NCI-H510A (cell line): ENCODE measurements around the gene SEPTIN3.

Experiments
- DNase-seq: peaks from one replicate; lab custom pipeline; 2025; lab: John Stamatoyannopoulos, UW

Gene SEPTIN3

DNA sequence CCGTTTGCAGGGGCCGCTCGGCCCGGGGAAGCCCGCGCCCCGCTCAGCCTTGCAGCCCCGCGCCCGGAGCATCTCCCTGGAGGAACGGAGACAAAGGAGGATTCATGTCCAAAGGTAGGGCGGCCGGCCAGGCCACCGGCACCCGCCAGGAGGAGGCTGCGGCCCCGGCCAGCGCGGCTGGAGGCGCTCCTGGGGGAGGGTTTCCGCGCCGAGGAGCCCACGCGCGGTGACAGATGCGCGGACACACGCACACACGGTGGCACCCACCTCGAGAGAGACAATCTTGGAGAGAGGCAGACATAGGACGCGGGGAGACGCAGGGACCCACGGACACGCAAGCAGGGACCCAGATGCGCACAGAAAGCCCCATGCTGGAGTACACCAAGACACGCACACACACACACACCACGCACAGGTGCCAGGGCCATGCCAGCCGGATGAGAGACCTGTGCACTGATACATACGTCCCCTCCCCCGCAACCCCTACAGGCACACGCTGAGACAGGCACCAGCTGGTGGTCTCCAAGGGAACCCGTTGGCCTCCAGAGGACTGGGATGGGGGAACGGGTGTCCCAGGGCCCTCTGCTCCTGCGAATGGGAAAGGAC lies 7.8 kb downstream of the SEPTIN3 start:
- peak; percentile 35 for DNase-seq

DNA sequence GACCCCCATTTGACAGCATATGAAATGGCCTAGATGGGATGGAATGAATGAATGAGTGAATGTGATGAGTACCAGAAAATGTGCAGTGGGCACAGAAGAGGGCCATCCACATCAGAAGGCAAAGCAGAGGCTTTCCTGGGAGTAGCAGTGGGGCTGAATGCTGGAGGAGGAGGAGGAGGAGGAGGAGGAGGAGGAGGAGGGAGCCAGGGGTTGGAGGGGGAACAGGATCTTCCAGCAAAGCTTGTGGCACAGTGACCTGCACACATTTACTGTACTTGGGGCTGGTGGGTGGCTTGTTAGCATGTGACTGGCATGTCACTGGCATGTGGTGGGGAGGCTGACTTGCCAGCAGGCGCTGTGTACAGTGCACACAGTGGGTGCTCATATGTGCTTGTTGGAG lies 9.5 kb downstream of the SEPTIN3 start:
- no peak for DNase-seq

DNA sequence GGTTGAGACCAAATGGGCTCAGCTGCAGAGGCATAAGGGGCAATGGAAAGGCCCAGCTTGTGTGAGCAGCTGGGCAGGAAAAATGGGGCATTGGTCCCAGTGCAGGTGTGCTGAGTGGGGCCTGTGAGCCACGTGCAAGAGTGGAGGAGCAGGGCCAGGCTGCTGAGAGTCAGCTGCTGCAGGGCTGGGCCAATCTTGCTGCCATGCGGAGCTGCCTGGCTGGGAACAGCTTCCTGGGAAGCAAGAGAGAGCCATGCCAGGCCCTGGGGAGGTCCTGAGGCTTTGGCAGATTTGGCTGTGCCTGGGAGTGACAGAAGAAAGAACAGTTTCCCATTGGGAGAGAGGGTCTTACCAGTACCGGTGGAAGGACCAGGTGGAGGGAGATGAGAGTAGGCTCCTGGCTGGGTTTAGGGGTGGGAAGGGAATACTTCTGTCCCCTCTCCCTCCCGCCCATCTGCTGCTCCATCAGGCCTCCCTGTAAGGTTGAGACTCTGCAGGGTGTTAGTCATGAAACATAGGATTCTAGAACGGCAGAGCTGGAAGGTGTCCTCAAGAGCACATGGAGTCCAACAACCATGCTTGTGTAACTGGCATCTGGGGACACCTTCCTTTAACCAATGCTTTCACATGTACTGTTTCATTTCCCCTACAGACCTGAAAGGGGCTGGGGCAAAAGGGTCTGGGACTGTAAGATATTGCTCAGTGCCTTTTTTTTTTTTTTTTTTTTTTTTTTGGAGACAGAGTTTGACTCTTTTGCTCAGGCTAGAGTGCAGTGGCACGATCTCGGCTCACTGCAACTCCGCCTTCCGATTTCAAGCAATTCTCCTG lies 10.4 kb downstream of the SEPTIN3 start:
- DNase-seq = no peak

DNA sequence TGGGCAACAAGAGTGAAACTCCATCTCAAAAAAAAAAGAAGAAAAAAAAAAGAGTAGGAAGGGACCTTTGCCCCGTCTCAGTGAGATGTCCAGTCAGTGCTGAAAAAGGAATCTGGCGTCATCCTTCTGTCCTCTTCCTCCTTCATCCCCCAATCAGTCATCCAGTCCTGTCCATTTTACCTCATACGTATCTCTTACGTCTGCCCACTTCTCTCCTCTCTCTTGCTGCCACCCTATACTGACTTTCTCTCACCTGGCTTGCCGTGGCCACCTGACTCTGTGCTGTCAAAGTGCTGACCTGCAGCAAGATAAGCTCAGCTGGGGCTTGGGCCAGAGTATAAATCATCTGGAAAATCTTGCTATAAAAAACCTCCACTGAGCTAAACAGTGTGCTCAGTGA lies 13.6 kb downstream of the SEPTIN3 start:
- DNase-seq = no peak

DNA sequence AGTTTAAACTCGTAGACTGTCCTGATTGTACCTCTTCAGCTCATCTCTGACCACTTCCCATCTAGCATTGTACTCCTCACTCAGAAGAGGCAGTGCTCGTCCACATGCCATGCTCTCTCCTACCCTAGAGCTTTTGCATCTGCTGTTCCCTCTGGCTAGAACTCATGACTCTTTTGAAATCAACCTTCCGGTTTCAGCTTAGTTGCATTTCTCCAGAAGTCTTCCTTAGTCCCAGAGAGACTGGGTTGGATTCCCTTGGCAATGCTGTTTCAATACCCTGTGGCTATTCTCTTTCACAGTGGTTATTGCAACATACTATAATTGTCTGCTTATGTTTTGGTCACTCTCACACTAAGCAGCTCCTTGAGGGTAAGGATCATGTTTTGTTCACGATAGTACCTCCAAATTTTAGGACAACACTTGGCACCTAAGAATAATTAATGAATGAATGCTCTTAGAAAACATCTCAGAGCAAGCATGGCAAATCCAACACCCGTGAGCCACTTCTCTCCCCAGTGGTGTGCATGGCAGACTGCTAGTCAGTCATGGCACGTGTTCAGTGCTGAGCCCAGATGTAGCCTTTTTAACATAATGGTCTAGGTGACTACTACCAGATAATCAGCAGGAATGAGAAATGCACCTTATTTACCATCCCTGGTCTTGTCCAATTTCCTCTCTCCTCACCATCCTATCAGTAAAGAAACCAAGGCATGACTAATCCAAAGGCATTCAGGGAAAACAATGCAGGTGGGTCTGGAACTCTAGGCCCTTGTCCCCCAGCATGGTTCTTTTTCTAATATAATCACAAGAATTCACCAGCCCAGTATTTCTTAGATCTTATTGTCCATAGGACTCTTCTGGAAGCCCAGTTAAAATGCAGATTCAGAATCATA lies 14.5 kb downstream of the SEPTIN3 start:
- DNase-seq = no peak

DNA sequence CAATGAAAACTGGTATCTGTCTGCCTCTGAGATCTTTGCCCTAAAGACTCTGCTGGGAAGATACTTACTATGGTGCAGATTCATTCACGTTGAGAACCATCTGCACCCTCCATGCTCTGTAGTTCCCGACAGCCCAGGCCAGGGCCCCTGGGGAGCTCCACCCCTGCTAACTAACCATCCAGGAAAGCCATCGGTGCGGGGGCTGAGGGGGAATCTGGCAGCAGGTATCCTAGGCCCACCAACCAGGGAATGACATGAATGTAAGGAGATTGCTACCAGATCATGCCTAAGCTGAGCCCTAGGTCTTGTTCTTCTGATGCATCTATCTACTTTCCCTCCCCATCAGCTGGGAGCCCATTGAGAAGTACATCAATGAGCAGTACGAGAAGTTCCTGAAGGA lies 18.0 kb downstream of the SEPTIN3 start:
- DNase-seq = no peak

DNA sequence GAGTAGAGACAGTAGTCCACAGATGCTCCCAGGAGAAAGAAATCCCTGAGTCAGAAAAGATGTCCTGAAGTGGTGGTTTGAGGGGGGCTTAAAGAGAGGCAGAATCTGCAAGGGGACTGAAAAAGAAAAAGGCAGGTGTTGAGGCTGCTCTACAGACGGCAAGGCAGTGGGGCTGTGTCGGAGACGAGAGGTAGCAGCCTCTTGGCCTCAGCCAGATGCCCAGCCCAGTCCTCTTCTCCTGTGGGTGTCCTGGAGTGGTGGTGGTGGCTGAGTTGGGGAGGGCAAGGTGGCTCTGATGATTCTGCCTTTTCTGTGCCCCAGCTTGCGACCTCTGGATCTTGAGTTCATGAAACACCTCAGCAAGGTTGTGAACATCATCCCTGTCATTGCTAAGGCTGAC lies 20.0 kb downstream of the SEPTIN3 start:
- DNase-seq = no peak

DNA sequence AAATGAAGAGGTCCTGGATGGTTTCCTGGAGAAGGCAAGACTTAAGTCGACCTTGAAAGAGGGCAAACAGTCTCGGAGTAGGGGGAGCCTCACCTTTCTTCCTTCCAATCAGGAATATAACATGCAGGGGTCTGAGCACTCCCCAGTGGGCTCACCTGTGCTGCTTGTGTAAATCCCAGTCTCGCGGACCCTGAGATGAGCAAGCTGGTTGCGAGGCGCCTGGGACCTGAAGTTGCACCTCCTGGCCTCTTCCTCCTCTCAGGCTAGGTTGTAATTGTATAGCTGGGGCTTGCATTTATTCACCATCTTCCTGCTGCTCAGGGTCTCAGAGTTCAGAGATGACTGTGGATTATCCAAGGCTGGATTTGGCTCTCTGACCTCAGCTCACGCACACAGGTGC lies 21.9 kb downstream of the SEPTIN3 start:
- DNase-seq = no peak

DNA sequence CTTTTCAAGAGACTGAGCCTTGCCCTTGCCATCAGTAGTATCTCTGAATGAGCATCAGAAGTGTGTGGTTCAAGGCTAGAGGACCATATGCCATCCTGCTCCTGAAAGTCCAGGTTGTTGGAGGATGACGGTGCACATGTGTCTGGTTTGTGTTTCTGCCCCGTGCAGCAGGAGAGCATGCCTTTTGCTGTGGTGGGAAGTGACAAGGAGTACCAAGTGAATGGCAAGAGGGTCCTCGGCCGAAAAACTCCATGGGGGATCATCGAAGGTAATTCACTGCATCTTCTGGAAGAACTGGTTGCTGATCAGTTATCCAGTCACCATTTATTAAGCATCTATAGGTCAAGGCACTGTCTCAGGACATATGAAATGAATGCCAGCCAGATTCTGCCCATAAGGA lies 23.3 kb downstream of the SEPTIN3 start:
- DNase-seq = no peak

DNA sequence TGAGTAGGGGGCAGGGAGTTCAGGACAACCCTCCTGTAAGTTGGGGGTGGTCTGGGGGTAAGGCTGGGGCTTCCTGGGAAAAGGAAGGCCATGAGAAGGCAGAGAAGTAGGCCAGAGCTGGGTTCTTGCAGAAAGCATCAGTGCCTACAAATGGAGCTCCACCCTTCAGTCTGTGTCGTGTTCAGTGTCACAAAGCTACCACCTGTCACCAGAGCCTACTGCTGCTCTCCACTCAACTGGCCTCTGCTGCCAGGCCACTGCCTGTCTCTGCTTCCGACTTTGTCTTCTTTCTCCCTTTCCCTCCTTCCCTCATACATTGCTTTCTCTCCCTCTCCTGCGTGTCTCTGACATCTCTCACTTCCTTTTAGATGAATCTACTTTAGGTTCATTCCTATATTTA lies 26.0 kb downstream of the SEPTIN3 start:
- DNase-seq = no peak

DNA sequence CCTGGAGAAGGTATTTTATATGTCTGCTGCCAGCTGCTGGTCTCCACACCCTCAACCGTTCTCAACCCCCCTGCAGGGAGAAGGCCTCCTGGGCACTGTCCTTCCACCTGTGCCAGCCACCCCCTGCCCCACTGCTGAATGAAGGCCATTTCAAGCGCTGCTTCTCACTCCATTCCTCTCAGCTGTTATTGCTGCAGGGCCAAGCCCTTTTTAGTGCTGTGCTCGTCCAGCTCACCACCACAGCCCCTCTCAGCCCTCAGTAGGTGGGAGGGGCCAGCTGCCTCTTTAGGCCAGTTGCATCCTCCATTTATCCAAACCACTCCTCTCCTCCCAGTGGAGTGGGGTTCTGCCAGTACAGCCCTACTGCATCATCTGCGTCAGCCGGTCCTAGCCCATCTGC lies 27.6 kb downstream of the SEPTIN3 start:
- no peak for DNase-seq

DNA sequence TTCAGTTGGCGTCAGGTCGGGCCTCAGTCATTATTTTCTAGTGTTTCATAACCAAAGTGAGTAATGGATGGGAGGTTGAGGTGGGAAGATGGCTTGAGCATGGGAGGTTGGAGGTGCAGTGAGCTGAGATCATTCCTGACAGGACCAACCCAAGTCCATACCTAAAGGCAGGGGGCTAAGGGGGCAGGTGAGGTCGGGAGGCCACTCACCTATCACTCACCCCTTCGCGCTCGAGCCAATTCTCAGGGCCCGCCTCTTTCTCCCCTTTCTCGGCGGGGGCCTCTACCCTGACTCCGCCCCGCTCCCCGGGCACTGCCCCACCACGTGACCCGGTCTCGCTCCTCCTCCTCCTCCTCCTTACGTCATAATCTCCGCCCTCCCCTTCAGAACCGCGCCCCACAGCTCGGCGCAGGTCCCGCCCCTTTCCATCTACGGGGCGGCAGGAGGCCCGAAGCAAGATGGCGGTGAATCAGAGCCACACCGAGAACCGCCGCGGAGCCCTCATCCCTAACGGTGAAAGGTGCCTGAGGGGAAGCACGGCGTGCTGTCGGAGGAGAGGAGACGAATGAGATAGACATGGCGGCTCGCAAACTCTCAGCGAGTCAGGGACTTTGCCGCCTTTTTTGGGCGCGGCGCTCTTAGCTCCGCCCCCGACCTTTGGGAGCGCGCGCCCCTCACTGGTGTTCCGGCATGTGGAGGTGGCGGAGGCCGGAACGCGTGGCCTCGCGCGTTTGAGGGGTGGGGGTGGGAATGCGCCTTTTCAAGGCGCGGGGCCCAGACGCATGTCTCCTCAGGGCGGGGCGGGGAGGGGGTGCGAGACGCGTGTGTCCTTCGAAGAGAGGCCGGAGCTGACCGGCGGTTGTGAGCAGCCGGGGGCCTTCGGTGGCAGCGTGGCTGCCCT lies 29.4 kb downstream of the SEPTIN3 start, which contains the start of gene WBP2NL:
TSS of gene WBP2NL (plus strand) at position 428 of the 901 bp plus-strand sequence. CDS start at position 459, 31 bp downstream.
- DNase-seq = no peak

DNA sequence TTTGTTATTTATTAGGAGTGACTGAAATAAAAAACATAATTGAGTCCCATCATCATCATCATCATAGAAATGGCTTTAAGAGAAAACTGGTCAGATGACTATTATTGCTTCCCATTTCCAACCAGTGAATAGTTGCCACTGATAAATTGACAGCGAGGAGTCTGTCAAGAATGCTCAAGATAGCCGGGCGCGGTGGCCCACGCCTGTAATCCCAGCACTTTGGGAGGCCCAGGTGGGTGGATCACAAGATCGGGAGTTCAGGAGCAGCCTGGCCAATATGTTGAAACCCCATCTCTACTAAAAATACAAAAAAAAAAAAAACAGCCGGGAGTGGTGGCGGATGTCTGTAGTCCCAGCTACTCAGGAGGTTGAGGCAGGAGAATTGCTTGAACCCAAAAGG lies 31.2 kb downstream of the SEPTIN3 start:
- DNase-seq = no peak

DNA sequence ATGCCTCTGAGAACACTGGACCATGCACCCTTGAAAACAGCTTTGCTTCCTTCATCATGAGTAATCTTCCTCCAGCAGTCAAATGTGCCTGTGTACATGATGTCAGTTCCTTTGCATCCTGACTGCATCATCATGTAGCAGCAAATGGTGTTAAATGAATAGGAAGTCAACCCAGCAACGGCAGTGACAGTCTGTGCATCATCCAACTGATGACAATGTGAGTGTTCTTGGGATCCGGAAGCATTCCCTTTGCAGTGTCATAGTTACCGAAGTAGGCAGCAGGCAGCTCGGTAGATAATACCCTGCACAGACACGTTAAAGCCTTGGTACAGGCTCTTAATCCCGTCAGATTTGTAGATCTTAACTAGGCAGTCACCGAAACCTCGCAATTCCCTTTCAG lies 31.9 kb downstream of the SEPTIN3 start:
- no peak for DNase-seq

DNA sequence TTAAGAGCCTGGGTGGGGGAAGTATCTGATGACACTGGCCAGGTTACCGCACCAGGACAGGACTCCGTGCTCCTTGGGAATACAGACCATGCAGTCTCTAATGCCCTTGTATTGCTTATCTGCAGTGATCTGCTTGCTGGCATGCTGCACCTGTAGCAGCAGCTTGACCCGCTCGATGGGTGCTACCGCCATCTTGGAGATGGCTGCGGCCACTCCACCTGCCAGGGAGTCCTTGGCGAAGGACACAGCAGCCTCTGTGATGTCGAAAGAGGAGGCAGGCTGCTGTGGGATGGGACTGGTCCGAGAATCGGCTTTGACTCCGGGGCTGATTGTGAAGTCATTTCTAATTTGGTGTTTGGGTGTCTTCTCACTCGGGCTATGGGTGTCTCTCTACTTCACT lies 32.5 kb downstream of the SEPTIN3 start:
- no peak for DNase-seq

DNA sequence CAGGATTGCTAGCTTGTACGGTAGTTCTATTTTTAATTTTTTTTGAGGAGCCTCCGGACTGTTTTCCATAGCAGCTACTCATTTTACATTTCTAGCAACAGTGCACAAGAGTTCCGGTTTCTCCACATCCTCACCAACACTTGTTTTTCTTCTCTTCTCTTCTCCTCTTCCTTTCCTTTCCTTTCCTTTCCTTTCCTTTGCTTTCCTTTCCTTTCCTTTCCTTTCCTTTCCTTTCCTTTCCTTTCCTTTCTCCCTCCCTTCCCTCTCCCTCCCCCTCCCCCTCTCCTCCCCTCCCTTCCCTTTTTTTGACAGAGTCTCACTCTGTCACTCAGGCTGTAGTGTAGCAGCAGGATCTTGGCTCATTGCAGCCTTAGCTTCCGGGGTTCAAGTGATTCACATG lies 38.7 kb downstream of the SEPTIN3 start:
- no peak for DNase-seq

DNA sequence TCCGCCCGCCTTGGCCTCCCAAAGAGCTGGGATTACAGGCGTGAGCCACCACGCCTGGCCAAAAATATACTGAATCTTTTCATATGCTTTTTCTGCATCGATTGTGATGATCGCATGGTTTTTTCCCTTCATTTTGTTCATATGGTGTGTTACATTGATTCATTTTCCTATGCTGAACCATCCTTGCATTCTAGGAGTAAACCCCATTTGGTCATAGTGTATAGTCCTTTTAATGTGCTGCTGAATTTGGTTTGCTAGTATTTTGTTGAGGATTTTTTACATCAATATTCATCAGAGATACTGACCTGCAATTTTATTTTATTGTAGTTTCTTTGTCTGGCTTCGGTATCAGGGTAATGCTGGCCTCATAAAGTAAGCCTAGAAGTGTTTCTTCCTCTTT lies 41.5 kb downstream of the SEPTIN3 start:
- no peak for DNase-seq

DNA sequence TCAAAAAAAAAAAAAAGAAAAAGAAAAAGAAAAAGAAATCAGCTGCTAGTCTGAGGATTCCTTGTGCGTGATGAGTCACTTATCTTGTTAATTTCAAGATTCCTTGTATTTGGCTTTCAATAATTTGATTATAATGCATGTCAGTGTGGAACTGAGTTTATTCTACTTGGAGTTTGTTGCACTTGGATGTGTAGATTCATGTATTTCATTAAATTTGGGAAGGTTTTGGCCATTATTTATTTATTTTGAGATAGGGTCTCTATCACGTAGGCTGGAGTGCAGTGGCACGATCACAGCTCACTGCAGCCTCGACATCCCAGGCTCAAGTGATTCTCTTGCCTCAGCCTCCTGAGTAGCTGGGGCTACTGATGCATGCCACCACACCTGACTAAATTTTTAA lies 44.1 kb downstream of the SEPTIN3 start:
- no peak for DNase-seq

DNA sequence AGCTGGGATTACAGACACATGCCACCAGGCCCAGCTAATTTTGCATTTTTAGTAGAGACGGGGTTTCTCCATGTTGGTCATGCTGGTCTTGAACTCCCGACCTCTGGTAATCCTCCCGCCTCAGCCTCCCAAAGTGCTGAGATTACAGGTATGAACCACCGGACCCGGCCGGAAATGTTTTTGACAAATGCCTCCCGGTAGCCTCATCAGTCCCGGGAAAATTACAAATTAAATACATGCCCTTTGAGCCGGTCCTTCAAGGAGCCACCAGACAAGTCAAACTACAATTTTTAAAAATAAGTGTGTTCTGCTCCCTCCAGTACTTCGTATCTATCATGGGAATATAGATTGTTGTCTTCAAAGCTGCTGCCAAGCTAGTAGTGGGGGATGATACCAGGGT lies 46.9 kb downstream of the SEPTIN3 start:
- DNase-seq = no peak

DNA sequence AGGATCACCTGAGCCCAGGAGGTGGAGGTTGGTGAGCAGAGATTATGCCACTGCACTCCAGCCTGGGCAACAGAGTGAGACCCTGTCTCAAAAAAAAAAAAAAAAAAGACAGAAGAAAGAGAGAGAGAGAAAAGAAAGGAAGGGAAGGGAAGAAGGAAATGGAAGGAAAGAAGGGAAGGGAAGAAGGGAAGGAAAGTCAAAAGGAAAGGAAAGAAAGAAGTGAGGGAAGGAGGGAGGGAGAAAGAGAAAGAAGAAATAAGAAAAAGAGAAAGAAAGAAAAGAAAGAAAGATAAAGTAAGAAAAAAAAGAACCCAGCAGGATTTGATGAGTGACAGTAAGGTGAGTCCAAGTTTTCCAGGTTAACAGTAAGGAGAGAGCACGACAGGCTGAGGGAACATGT lies 49.0 kb downstream of the SEPTIN3 start:
- no peak for DNase-seq
